ENCODE results near the gene EMX1.

The EMX1 gene

GRCh38 chr2:72952110-72952823 lies 34.9 kb downstream of the EMX1 start:
- in situ Hi-C loops (cut with HindIII; ENCODE audit: low pct_ligation_motif_present, low pct_unique_long_range_greater_than_20kb, low sequenced_read_pairs) = no loop called here

GRCh38 chr2:72952961-72953360 lies 35.6 kb downstream of the EMX1 start:
- in situ Hi-C loops (cut with HindIII; ENCODE audit: low pct_ligation_motif_present, low pct_unique_long_range_greater_than_20kb, low sequenced_read_pairs) = no loop called here
- DNase-seq = no peak

More at GRCh38 chr2:72952110-72952823, 34.9 kb downstream of the EMX1 start:
- no peak for DNase-seq

- DNase-seq = no peak
- in situ Hi-C loops (cut with HindIII; ENCODE audit: low pct_ligation_motif_present, low pct_unique_long_range_greater_than_20kb, low sequenced_read_pairs) = no loop called here
These were observed 36.2 kb downstream of the EMX1 start for GRCh38 chr2:72953528-72953927.

- no peak for DNase-seq
- in situ Hi-C loops (cut with HindIII; ENCODE audit: low pct_ligation_motif_present, low pct_unique_long_range_greater_than_20kb, low sequenced_read_pairs) = no loop called here
These were observed 36.7 kb downstream of the EMX1 start for GRCh38 chr2:72953976-72954375.

- no peak for DNase-seq
- in situ Hi-C loops (cut with HindIII; ENCODE audit: low pct_ligation_motif_present, low pct_unique_long_range_greater_than_20kb, low sequenced_read_pairs) = no loop called here
These were observed 37.3 kb downstream of the EMX1 start for GRCh38 chr2:72954376-72955227.

- DNase-seq = no peak
- in situ Hi-C loops (cut with HindIII; ENCODE audit: low pct_ligation_motif_present, low pct_unique_long_range_greater_than_20kb, low sequenced_read_pairs) = no loop called here
These were observed 38.1 kb downstream of the EMX1 start for GRCh38 chr2:72955228-72956049.

GRCh38 chr2:72956050-72956395 lies 38.7 kb downstream of the EMX1 start:
- in situ Hi-C loops (cut with HindIII; ENCODE audit: low pct_ligation_motif_present, low pct_unique_long_range_greater_than_20kb, low sequenced_read_pairs) = no loop called here
- no peak for DNase-seq

- no peak for DNase-seq
- in situ Hi-C loops (cut with HindIII; ENCODE audit: low pct_ligation_motif_present, low pct_unique_long_range_greater_than_20kb, low sequenced_read_pairs) = no loop called here
These were observed 39.6 kb downstream of the EMX1 start for GRCh38 chr2:72956936-72957335.

- in situ Hi-C loops (cut with HindIII; ENCODE audit: low pct_ligation_motif_present, low pct_unique_long_range_greater_than_20kb, low sequenced_read_pairs) = no loop called here
These were observed 41.4 kb downstream of the EMX1 start for GRCh38 chr2:72958542-72959385.

GRCh38 chr2:72959554-72959953 lies 42.2 kb downstream of the EMX1 start:
- no peak for DNase-seq
- in situ Hi-C loops (cut with HindIII; ENCODE audit: low pct_ligation_motif_present, low pct_unique_long_range_greater_than_20kb, low sequenced_read_pairs) = no loop called here

More at GRCh38 chr2:72958542-72959385, 41.4 kb downstream of the EMX1 start:
- no peak for DNase-seq

- no peak for DNase-seq
- in situ Hi-C loops (cut with HindIII; ENCODE audit: low pct_ligation_motif_present, low pct_unique_long_range_greater_than_20kb, low sequenced_read_pairs) = no loop called here
These were observed 43.0 kb downstream of the EMX1 start for GRCh38 chr2:72959995-72960981.

GRCh38 chr2:72961036-72961720 lies 43.9 kb downstream of the EMX1 start:
- DNase-seq = no peak
- in situ Hi-C loops (cut with HindIII; ENCODE audit: low pct_ligation_motif_present, low pct_unique_long_range_greater_than_20kb, low sequenced_read_pairs) = no loop called here

GRCh38 chr2:72961853-72962468 lies 44.6 kb downstream of the EMX1 start:
- DNase-seq = no peak
- in situ Hi-C loops (cut with HindIII; ENCODE audit: low pct_ligation_motif_present, low pct_unique_long_range_greater_than_20kb, low sequenced_read_pairs) = no loop called here

GRCh38 chr2:72962911-72963310 lies 45.6 kb downstream of the EMX1 start:
- in situ Hi-C loops (cut with HindIII; ENCODE audit: low pct_ligation_motif_present, low pct_unique_long_range_greater_than_20kb, low sequenced_read_pairs) = no loop called here
- no peak for DNase-seq

GRCh38 chr2:72963423-72964145 lies 46.3 kb downstream of the EMX1 start:
- in situ Hi-C loops (cut with HindIII; ENCODE audit: low pct_ligation_motif_present, low pct_unique_long_range_greater_than_20kb, low sequenced_read_pairs) = no loop called here
- no peak for DNase-seq

GRCh38 chr2:72964146-72964525 lies 46.8 kb downstream of the EMX1 start:
- DNase-seq = no peak
- in situ Hi-C loops (cut with HindIII; ENCODE audit: low pct_ligation_motif_present, low pct_unique_long_range_greater_than_20kb, low sequenced_read_pairs) = no loop called here

All from ACHN (cell line).